Spinal cord (tissue), 10 donors: ENCODE measurements around the gene MGAT4B. TPM values are rescaled to one million over a fixed set of nuclear protein-coding genes. Genes with fewer than 3 reads are reported as not detected.

Experiments used
- DNase-seq, 6 donors: peaks; one replicate each; pipeline versions ENCODE4 v3.0.0 to v3.0.0-alpha.2; 2013 to 2015; ENCODE audit warnings: low spot score in 6 of 6, low read depth in 4 of 6
- H3K27ac ChIP-seq: one replicate; pipeline ENCODE4 v1.5.1; 2013; ENCODE audit warnings: low read depth, low read length, control low read depth
- H3K27me3 ChIP-seq: one replicate; pipeline ENCODE4 v1.6.1; 2013; ENCODE audit warnings: low read length; ENCODE audit not compliant: control insufficient read depth, insufficient read depth
- H3K36me3 ChIP-seq: one replicate; pipeline ENCODE4 v1.6.1; 2013; ENCODE audit warnings: low read length; ENCODE audit not compliant: control insufficient read depth, insufficient read depth
- H3K4me1 ChIP-seq: one replicate; pipeline ENCODE4 v1.6.1; 2013; ENCODE audit warnings: low read length; ENCODE audit not compliant: control insufficient read depth, insufficient read depth
- H3K4me3 ChIP-seq: one replicate; pipeline ENCODE4 v1.5.1; 2013; ENCODE audit warnings: low read depth, low read length, control low read depth
- H3K9me3 ChIP-seq: one replicate; pipeline ENCODE4 v1.6.1; 2013; ENCODE audit warnings: low read length; ENCODE audit not compliant: control insufficient read depth, insufficient read depth
- WGBS: methylation state at CpG from one replicate; pipeline ENCODE4 v1.1.5; 2013; ENCODE audit warnings: missing lambda C conversion rate; ENCODE audit not compliant: insufficient coverage; 5-methylcytosine and 5-hydroxymethylcytosine counted together
- polyA plus RNA-seq, 2 donors: library from polyadenylated mRNA; unstranded; fragments of 120-200 nt; gene quantifications; one replicate each; pipeline ENCODE4 v1.2.1, GENCODE V29; 2013; ENCODE audit not compliant: insufficient read length in 2 of 2
- total RNA-seq, 2 donors: library from RNA; depleted of rRNA in 1 of 2; stranded (reverse); fragments of 120-200 nt in 1 of 2; fragments of >200 nt in 1 of 2; gene quantifications; one replicate each; pipeline versions ENCODE4 v1.2.3 to v1.2.4, GENCODE V29; 2013 to 2014
- donor health status: healthy.

MGAT4B gene
- total and polyA plus RNA-seq, 4 donors: 69.4 to 211 (median 131) TPM

- no peak for DNase-seq
- Histone ChIP-seq H3K27me3 (no peaks in the 10 kb centered on the region), H3K4me1 (peaks cover 8% of the 10 kb centered on the region), H3K4me3 (no peak overlapping the region), H3K36me3 (peaks cover 43% of the 10 kb centered on the region), H3K27ac (no peak overlapping the region), H3K9me3 (no peaks in the 10 kb centered on the region)
- WGBS: 88% methylated on average over 20 of the region's 20 CpGs
Measured at GRCh38 chr5:179766021-179766725, 40.5 kb downstream of the MGAT4B start.

- no peaks in the 10 kb centered on the region for H3K27me3 ChIP-seq
- H3K9me3 ChIP-seq: no peaks in the 10 kb centered on the region
- DNase-seq: no peak
- WGBS: 77% methylated on average over 13 of the region's 13 CpGs
- H3K4me1 ChIP-seq: peaks cover 8% of the 10 kb centered on the region
- H3K27ac ChIP-seq: no peak overlapping the region
- peaks cover 38% of the 10 kb centered on the region for H3K36me3 ChIP-seq
- H3K4me3 ChIP-seq: no peak overlapping the region
Measured at GRCh38 chr5:179765400-179765799, 41.3 kb downstream of the MGAT4B start.

- no peaks in the 10 kb centered on the region for H3K9me3 ChIP-seq
- H3K4me1 ChIP-seq: peaks cover 8% of the 10 kb centered on the region
- no peaks in the 10 kb centered on the region for H3K27me3 ChIP-seq
- WGBS: 67% methylated on average over 8 of the region's 8 CpGs
- no peak overlapping the region for H3K27ac ChIP-seq
- no peak overlapping the region for H3K4me3 ChIP-seq
- peak in 1 of 6 donors; percentile 87 for DNase-seq
- peaks cover 25% of the 10 kb centered on the region for H3K36me3 ChIP-seq
Measured at GRCh38 chr5:179764056-179764455, 42.6 kb downstream of the MGAT4B start.

- DNase-seq: peak; percentile 31 to 86 (median 40)
- Histone ChIP-seq H3K9me3 (no peaks in the 10 kb centered on the region), H3K36me3 (peaks cover 23% of the 10 kb centered on the region), H3K27me3 (no peaks in the 10 kb centered on the region), H3K4me3 (no peak overlapping the region), H3K27ac (no peak overlapping the region), H3K4me1 (peaks cover 8% of the 10 kb centered on the region)
- 31% methylated on average over 5 of the region's 10 CpGs for WGBS
Measured at GRCh38 chr5:179763215-179763945, 43.3 kb downstream of the MGAT4B start.

- H3K4me1 ChIP-seq: peaks cover 8% of the 10 kb centered on the region
- DNase-seq: no peak
Measured at GRCh38 chr5:179762781-179763176, 43.9 kb downstream of the MGAT4B start.

GRCh38 chr5:179762079-179762780, 44.4 kb downstream of the MGAT4B start:
- WGBS: 44% methylated on average over 8 of the region's 10 CpGs
- peak overlapping the region; percentile 47 for H3K27ac ChIP-seq
- DNase-seq: no peak
- no peaks in the 10 kb centered on the region for H3K9me3 ChIP-seq
- no peaks in the 10 kb centered on the region for H3K27me3 ChIP-seq
- H3K4me1 ChIP-seq: peaks cover 8% of the 10 kb centered on the region
- no peak overlapping the region for H3K4me3 ChIP-seq
- H3K36me3 ChIP-seq: peaks cover 20% of the 10 kb centered on the region

More at GRCh38 chr5:179762781-179763176, 43.9 kb downstream of the MGAT4B start:
- Histone ChIP-seq H3K27me3 (no peaks in the 10 kb centered on the region), H3K9me3 (no peaks in the 10 kb centered on the region), H3K27ac (no peak overlapping the region), H3K4me3 (no peak overlapping the region), H3K36me3 (peaks cover 20% of the 10 kb centered on the region)
- WGBS: no CpG with 5 or more reads among the region's 3 CpGs

GRCh38 chr5:179759581-179760551, 46.8 kb downstream of the MGAT4B start:
- H3K27me3 ChIP-seq: no peaks in the 10 kb centered on the region
- no peak overlapping the region for H3K4me3 ChIP-seq
- H3K27ac ChIP-seq: no peak overlapping the region
- WGBS: 86% methylated on average over 9 of the region's 9 CpGs
- no peaks in the 10 kb centered on the region for H3K9me3 ChIP-seq
- H3K36me3 ChIP-seq: peaks cover 4% of the 10 kb centered on the region
- no peak for DNase-seq
- peaks cover 8% of the 10 kb centered on the region for H3K4me1 ChIP-seq

- no peak overlapping the region for H3K4me3 ChIP-seq
- H3K4me1 ChIP-seq: peaks cover 8% of the 10 kb centered on the region
- H3K27ac ChIP-seq: no peak overlapping the region
- peaks cover 4% of the 10 kb centered on the region for H3K36me3 ChIP-seq
- 85% methylated on average over 6 of the region's 8 CpGs for WGBS
- no peak for DNase-seq
- no peaks in the 10 kb centered on the region for H3K9me3 ChIP-seq
- H3K27me3 ChIP-seq: no peaks in the 10 kb centered on the region
Measured at GRCh38 chr5:179758955-179759354, 47.7 kb downstream of the MGAT4B start.

GRCh38 chr5:179755022-179755421, 51.6 kb downstream of the MGAT4B start:
- H3K27ac ChIP-seq: no peak overlapping the region

More at GRCh38 chr5:179755022-179755421, 51.6 kb downstream of the MGAT4B start:
- H3K27me3 ChIP-seq: no peaks in the 10 kb centered on the region
- 45% methylated on average over 2 of the region's 2 CpGs for WGBS
- H3K9me3 ChIP-seq: no peaks in the 10 kb centered on the region
- H3K4me1 ChIP-seq: no peaks in the 10 kb centered on the region
- DNase-seq: no peak
- no peak overlapping the region for H3K4me3 ChIP-seq
- peaks cover 6% of the 10 kb centered on the region for H3K36me3 ChIP-seq
